ENCODE data around the gene CFL1.
A peak's percentile ranks its signal among the peaks of the same experiment; 100 is the strongest.

The CFL1 gene

DNA sequence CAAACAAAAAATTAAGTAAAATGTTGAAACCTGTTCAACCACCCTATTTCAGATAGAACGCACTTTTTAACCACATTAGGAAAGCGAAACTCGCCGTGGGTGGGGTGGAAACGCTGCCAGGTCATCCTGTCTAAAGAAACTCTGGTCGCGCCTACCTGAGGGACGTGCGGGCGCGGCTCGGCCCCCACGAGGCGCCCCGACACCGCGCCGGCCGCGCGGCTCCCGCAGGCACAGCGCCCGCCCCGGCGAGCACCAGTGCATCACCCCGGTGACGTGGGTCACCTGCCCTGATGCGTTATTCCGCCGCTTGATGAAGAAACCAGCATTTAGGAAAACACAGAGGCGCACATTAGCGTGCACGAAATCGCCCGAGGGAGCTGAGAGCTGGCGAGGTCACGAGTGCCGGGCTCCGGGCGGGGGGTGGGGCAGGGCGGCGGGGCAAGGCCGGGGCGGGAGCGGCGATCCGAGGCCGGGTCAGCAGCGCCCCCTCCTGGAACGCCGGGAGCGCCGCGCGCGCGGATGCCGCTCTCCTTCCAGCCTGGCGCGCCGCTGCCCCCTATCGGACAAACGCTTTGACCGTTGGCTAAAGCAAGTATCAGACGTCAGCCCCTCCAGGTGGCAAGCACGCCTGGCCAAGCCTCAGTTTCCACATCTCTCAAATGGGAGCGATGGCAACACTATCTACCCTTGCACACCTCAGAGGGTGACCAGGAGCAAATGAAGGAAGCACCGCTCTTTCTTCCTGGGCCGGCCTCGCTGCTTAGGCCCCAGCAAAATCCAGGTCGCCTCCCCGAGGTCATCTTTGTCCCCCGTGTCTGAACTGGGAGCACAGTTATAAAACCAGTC is 39.9 kb downstream of the CFL1 start:
- peak; percentile 88 to 92 for DNase-seq (ENCODE audit: low read depth in 2 of 2)
- TF ChIP-seq, protein P1, sequence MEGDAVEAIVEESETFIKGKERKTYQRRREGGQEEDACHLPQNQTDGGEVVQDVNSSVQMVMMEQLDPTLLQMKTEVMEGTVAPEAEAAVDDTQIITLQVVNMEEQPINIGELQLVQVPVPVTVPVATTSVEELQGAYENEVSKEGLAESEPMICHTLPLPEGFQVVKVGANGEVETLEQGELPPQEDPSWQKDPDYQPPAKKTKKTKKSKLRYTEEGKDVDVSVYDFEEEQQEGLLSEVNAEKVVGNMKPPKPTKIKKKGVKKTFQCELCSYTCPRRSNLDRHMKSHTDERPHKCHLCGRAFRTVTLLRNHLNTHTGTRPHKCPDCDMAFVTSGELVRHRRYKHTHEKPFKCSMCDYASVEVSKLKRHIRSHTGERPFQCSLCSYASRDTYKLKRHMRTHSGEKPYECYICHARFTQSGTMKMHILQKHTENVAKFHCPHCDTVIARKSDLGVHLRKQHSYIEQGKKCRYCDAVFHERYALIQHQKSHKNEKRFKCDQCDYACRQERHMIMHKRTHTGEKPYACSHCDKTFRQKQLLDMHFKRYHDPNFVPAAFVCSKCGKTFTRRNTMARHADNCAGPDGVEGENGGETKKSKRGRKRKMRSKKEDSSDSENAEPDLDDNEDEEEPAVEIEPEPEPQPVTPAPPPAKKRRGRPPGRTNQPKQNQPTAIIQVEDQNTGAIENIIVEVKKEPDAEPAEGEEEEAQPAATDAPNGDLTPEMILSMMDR (IDR thresholded peaks at IDR 0.05; ENCODE audit: low read depth, low read length) = peak; percentile 89
- H3K4me3 ChIP-seq (replicated peaks in 1 of 2; ENCODE audit: low read depth in 2 of 2, low read length in 2 of 2) = peak overlapping the region; percentile 51 to 68

DNA sequence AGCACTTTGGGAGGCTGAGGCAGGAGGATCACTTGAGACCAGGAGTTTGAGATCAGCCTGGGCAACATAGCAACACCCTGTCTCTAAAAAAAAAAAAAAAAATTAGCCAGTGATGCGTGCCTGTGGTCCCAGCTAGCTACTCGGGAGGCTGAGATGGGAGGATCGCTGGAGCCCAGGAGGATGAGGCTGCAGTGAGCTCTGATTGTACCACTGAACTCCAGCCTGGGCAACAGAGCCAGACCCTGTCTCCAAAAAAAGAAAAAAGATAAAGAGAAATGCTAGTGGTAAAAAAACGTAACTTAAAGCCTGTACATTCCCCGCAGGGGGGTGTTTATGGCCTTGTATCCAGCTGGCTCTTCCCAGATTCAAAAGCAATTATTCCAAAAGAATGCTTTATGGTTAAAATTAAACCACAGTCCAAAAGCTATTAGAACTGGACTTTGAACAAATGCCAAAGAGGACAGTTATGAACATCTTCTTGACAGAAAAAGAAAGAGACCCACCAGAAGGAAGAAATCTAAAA is 40.6 kb downstream of the CFL1 start:
- TF ChIP-seq, protein P1 (IDR thresholded peaks at IDR 0.05; ENCODE audit: low read depth, low read length) = no peak
- DNase-seq (ENCODE audit: low read depth in 2 of 2) = peak in 1 of 2 donors; percentile 16

DNA sequence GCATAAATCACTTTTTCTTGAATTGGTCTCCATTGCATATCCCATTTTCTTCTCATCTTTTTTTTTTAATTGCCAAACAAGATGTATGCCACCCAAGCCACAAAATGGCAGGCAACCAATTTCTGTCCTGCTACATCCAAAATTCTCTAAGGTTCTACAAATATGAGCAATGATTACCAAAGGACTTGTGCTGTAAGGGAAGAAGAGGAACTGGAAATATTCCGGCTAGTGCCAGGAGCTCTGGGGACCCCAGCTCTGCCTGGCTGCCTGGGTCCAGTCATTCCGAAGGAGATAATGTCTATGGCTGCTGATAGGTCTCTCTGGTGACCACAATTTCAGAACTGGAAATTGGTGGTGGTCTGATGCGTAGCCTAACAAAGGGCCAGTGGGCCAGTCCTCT is 41.3 kb downstream of the CFL1 start:
- H3K4me3 ChIP-seq (replicated peaks in 1 of 2; ENCODE audit: low read depth in 2 of 2, low read length in 2 of 2) = no peak overlapping the region
- TF ChIP-seq, protein P1 (IDR thresholded peaks at IDR 0.05; ENCODE audit: low read depth, low read length) = no peak
- DNase-seq (ENCODE audit: low read depth in 2 of 2) = no peak

More for the DNA sequence above, 40.6 kb downstream of the CFL1 start:
- peak overlapping the region; percentile 51 to 68 for H3K4me3 ChIP-seq (replicated peaks in 1 of 2; ENCODE audit: low read depth in 2 of 2, low read length in 2 of 2)

DNA sequence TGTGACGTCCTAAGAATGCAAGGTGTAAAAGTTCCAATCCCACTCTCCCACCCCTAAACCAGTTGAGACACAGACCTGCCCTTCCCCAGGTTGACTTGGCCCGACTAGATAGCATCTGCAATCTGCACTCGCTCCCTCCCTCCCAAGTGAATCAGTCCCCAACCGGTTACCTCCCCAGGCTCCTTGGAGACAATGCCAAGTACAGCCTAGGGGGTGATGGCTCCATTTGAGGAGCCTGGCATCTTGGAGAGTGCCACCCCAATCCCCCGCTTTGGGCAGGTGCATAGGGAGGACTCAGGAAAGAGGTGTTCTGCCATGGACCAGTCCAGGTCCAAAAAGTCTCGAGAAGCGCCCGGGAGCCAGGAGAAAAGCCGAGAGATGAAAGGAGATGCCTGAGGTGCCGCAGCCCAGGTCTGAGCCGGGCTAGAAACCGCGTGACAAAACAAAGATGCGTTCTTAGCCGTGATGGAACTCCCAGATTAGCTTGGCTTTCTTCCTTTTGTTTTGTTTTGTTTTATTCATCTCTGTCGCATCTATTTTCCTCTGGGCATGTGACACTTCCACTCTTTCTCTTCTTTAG is 42.9 kb downstream of the CFL1 start:
- TF ChIP-seq, protein P1 (IDR thresholded peaks at IDR 0.05; ENCODE audit: low read depth, low read length) = no peak
- no peak overlapping the region for H3K4me3 ChIP-seq (replicated peaks in 1 of 2; ENCODE audit: low read depth in 2 of 2, low read length in 2 of 2)
- no peak for DNase-seq (ENCODE audit: low read depth in 2 of 2)

DNA sequence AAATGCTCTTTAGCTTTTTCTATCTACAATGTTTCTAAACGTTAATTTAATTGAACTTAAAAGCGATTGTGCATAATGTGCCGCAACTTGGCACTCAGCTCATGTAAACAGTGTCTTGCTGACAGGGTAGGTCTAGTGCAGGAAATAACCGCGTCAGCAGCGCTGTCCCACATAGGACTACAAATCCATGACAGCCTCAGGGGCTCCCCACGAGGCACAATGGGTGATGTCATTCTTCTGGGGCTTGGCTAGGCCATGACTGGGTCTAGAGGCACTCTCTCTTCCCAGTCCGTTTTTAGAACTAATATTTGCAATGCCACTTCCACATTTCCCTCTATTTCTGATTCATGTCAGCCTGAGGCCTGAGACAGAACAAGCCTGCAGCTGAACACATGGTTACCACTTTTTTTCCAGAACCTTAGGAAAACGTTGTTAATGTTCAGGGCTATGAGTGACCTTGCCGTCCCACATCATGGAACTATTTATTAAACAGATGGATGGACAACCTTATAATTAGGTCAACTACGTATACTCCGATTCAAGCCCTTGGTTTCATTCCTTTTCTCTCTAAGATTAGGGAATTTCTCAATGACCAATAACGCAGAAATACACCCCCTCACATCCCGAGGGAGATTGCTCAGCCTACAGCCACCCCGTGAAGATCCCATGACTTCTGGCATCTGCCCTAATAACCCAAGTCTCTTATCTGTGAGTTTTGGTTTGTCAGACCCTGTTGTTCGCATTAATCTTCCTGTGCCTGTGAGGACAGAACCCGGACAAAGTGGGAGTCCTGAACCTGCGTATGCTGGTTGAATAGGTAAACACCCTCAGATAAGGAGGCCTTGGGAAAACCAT is 43.6 kb downstream of the CFL1 start:
- peak; percentile 35 to 56 for DNase-seq (ENCODE audit: low read depth in 2 of 2)
- TF ChIP-seq, protein P1 (IDR thresholded peaks at IDR 0.05; ENCODE audit: low read depth, low read length) = no peak
- no peak overlapping the region for H3K4me3 ChIP-seq (replicated peaks in 1 of 2; ENCODE audit: low read depth in 2 of 2, low read length in 2 of 2)

DNA sequence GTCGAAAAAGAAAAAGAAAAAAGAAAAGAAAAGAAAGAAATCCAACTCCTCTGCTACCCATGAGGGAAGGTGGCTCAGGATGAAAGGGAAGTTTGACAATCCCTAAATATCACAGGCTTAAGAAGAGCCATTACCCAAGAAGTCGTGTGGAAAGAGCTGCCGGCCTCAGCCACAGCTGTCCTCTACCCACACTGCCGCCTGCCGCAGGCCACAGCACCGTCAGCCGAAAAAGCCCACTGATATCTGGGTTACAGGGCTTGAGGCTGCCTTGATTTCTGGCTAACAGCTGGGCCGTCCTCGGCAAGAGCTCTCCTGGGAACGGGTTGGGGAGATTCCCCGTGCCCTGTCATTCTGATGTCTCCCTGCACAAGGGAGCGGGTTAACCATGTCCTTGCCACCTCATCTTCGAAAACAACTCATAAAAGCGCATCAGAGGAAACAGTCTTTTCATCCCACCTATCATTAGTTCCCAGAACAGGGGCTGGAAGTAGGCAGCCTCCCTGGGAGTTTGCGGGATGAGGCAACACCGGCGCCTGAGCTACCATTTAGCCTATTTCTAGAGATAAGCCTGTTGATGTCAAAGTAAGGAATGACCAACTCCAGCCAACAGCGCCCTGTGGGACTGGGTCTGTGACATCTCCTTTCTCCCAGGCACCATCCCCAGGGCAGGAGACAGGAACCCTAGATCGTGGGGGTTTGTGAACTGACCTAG is 46.1 kb downstream of the CFL1 start:
- TF ChIP-seq, protein P1 (IDR thresholded peaks at IDR 0.05; ENCODE audit: low read depth, low read length) = peak; percentile 25
- H3K4me3 ChIP-seq (replicated peaks in 1 of 2; ENCODE audit: low read depth in 2 of 2, low read length in 2 of 2) = no peak overlapping the region
- peak; percentile 19 to 26 for DNase-seq (ENCODE audit: low read depth in 2 of 2)

Measured in cardiac fibroblast (primary cell).